Measurements from ENCODE around the gene DISC1.

Gene DISC1

DNA sequence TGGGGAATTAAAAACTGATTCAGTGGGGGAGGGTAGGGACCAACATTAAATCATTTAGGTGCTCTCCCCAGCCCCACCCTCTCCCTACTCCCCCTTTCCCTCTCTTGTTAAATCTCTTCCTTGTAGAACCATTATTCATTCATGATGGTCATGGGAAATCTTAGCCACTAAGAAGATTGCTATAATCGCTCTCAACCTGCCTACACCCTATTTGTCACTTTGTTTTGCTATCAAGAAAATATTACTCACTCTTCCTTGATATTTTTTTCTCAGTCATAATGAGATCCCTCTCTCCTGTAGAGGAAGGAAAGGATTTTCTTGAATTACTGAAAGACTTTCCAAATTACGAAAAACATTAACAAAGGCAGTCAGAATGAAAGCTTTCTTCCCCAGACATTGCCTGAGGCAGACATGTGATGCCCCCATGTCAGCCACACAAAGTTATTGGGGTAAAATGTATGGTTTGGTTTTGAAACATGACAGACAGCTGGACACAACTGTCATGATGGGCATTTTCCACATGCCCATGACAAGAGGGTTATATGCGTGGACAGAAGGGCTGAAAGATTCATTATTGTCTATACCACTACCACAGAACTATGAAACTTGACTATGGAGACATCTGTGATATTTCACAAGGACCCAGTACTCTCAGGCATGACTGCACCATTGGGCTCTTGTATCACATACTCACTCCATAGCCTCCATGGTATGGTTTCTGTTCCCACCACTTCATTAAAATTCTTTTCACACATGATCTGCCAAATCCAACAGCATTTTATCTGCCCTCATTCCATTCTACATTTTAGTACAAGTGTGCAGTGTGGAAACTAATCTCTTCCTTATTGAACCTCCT lies 420.1 kb downstream of the DISC1 start:
- no peak for DNase-seq (ENCODE audit: low read depth)

GRCh38 chr1:232047473-232047872 lies 420.9 kb downstream of the DISC1 start:
- DNase-seq (ENCODE audit: low read depth) = no peak

DNA sequence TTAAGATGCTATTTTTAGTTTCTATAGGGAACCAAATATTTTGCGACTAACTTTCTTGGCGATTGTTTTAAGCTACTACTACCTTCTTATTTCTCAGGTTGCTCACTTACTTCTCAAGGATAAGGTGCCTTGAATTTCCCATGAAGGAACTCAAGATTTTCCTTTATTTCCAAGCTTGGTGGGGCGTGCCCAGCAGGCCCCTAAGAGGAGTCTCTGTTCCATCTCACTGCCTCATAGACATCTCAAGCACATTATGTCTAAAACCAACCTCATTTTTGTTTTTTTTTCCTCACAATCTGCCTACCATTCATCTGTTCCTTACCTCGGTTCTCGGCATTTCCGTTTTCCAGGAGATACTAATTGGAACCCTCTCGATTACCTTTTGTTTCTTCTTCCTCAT lies 421.9 kb downstream of the DISC1 start:
- DNase-seq (ENCODE audit: low read depth) = no peak

- no peak for DNase-seq (ENCODE audit: low read depth)
Observed at GRCh38 chr1:232049335-232049734, 422.7 kb downstream of the DISC1 start.

GRCh38 chr1:232057217-232057895 lies 430.8 kb downstream of the DISC1 start:
- no peak for DNase-seq (ENCODE audit: low read depth)

DNA sequence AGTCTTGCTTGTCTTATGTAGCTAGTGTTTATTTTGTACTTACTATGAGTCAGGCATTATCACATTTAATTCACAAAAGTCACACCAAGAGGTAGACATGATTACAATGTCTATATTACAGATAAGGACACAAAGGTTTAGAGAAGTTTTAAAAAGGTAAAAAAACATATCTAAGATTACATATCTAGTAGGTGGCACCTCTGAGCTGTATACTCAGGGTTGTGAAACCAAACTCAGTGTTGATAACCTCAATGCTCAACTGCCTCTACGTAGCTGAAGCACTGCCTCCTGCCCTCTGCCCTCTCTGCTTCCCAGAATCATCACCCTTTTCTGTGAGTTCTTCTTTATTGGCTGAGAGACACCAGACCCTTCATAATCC lies 431.3 kb downstream of the DISC1 start:
- no peak for DNase-seq (ENCODE audit: low read depth)

DNA sequence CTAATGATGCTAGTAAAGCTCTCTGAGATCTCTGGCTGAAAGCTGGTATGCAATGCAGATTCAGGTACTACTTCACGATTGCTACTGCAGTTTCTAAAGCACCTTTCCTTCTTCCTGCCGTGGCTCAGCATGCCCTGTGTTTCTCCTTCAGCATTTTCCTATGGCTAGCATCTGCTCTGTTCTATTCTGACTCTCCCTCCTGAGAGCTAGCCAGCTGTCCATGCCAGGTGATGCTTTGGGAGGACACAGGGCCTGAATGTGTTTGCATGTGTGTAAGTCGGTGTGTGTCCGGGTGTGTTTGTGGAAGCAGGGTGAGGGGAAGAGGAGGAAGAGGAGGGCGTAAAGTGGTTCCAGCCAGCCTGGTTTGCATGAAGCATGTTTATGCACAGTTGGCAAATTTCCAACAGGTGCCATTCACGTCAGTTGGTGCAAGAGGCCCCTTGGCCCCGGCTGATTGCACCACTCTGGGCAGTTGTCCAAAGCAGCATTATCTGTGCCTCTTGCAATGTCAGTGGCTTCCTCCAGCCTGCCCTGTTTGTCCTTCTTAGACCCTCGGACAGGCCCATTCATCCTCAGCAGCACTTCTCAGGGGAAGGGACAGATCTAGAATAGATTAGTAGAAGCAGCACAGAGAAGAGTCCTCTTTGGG lies 433.3 kb downstream of the DISC1 start:
- DNase-seq (ENCODE audit: low read depth) = no peak

- no peak for DNase-seq (ENCODE audit: low read depth)
Observed at GRCh38 chr1:232062967-232063366, 436.4 kb downstream of the DISC1 start.

DNA sequence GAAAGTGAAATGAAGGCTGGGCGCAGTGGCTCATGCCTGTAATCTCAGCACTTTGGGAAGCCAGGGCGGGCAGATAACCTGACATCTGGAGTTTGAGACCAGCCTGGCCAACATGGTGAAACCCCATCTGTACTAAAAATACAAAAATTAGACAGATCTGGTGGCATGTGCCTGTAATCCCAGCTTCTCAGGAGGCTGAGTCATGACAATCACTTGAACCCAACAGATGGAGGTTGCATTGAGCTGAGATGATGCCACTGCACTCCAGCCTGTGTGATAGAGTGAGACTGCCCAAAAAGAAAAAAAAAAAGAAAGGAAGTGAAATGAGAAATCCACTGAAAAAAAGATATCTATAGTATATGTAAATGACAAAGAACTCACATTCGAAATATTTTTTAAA lies 439.9 kb downstream of the DISC1 start:
- no peak for DNase-seq (ENCODE audit: low read depth)

DNA sequence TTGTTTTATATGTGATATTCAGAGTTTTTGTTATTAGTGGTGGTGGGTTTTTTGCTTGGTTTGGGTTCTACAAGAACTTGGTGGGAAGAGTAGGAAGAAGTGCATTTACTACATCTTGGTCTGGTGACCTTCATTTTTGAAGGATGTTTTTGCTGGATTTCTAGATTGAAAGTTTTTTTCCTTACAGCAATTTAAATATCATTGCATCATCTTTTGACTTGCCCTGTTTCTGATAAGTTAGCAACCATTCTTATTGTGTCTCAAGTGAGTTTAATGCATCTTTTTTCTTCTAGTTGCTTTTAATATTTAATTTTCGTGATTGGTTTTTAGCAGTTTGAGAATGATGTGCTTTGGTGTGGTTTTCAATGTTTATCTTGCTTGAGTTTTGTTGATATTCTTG lies 447.7 kb downstream of the DISC1 start:
- no peak for DNase-seq (ENCODE audit: low read depth)

GRCh38 chr1:232077809-232078208 lies 451.2 kb downstream of the DISC1 start:
- DNase-seq (ENCODE audit: low read depth) = no peak

DNA sequence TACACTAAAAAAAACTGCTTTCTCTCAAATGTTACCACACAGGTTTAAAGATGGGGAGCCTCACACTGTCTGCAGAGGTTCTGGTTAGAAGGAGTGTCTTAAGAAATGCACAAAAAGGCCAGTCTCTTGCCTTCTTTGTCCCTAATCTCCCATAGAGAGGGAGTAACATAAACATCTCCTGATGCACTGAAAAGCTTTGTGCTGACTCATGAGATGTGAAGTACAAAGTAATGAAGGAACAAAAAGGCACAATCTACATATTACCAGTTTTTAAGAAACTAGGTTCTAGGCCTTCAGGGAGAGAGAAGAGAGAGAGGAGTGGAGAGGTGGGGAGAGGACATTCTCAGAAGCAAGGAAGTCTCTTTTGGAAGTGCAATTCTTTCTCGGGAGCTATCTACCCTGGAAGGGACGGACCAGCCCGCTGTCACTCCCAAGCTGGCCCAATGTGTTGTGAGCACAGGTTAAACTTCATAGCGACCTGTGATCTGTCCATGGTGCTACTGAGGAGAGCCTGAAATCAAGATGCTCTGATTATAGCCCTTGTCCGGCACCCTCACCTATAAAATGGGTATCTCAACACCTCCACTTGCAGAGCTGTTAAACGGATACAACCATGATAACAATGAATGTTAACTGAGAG lies 458.1 kb downstream of the DISC1 start:
- no peak for DNase-seq (ENCODE audit: low read depth)

DNA sequence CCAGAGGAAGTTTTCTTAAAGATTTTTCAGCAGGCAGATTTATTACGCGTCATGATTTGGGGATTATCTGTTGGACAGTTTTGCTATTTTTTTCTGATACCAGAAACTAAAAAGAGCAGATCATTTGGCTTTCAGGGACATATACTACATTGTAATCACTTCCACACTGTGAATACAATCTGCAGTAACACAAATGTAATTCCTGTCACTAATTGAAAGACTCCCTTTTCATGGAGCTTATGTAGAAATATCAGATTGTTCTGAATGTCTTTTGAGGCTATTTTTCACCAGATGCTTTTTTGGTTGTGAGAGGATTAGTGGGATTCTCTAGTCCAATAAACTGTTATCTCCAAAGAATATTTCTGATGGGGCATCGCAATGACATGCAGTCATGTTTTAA lies 464.2 kb downstream of the DISC1 start:
- no peak for DNase-seq (ENCODE audit: low read depth)
